ENCODE data around the gene CXXC5.
A peak's percentile ranks its signal among the peaks of the same experiment; 100 is the strongest.

CXXC5 gene

DNA sequence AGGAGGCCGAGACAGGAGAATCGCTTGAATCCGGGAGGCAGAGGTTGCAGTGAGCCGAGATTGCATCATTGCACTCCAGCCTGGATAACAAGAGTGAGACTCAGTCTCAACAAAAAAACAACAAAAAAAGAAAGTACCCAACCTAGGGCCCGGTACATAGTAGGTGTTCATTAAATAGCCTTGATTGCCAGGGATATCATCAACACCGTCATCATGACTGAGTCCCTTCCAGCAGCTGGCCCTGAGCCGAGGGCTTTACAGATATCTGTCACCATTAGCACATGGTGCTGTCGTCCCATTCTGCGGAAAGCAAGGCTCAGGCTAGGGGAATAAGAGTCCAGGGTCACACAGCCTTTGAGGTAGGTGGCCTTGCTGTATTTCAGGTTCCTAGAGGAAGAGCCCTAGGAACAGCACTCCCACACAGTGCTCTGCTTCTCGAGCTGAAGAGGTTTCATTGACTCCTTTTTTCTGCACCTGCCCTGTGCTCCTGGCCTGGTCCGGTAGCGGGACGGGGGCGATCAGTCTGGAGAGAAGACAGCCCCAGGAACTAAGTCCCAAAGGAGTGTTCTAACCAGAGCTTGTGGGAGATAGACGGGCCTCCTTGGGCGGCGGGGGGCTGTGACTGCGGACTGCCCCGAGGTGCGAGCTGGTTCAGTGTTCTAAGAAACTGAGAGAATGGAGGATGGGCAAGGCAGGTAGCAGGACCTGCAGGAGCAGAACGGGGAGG, 48.2 kb downstream of the CXXC5 start:
- H3K36me3 ChIP-seq (ENCODE audit: control insufficient read depth in 4 of 4, insufficient read depth in 4 of 4, low read length in 3 of 4), result peaks cover 0 to 4% (median 0%) of the 10 kb centered on the region in 4 experiments
- DNase-seq, result no peak
- ChIA-PET POLR2A (interaction anchor here (1.3 kb wide), 1 partner anchor 9 kb away, joined by 5 read pairs; no protein-coding TSS in a partner anchor), CTCF (interaction anchor here (1.3 to 16.8 kb wide), 10 partner anchors 8 to 70 kb away, joined by 3 to 357 read pairs (median 5); no protein-coding TSS in a partner anchor)
- H3K27ac ChIP-seq (ENCODE audit: insufficient read depth in 1 of 2, low read depth in 1 of 2, low read length in 2 of 2, poor library complexity in 1 of 2, severe bottlenecking in 2 of 2), result peak overlapping the region in 1 of 2 experiments; percentile 80
- H3K9me3 ChIP-seq (ENCODE audit: control extremely low read depth in 1 of 5, control insufficient read depth in 4 of 5, insufficient read depth in 2 of 5, low read depth in 1 of 5, low read length in 4 of 5), result no peaks in the 10 kb centered on the region
- H3K4me1 ChIP-seq (ENCODE audit: control extremely low read depth in 1 of 4, control insufficient read depth in 4 of 4, insufficient read depth in 4 of 4, low read length in 3 of 4), result peaks cover 0 to 84% (median 50%) of the 10 kb centered on the region in 4 experiments
- peak overlapping the region in 4 of 7 experiments; percentile 59 to 72 (median 63) for H3K4me3 ChIP-seq (ENCODE audit: control insufficient read depth in 1 of 7, extremely low read depth in 1 of 7, insufficient read depth in 4 of 7, low read depth in 2 of 7, low read length in 6 of 7)
- WGBS (ENCODE audit: insufficient coverage), result 60% methylated on average over 18 of the region's 21 CpGs
- H3K27me3 ChIP-seq (replicated peaks in 2 of 5; ENCODE audit: control insufficient read depth in 4 of 5, insufficient read depth in 5 of 5, low read length in 4 of 5), result no peaks in the 10 kb centered on the region

DNA sequence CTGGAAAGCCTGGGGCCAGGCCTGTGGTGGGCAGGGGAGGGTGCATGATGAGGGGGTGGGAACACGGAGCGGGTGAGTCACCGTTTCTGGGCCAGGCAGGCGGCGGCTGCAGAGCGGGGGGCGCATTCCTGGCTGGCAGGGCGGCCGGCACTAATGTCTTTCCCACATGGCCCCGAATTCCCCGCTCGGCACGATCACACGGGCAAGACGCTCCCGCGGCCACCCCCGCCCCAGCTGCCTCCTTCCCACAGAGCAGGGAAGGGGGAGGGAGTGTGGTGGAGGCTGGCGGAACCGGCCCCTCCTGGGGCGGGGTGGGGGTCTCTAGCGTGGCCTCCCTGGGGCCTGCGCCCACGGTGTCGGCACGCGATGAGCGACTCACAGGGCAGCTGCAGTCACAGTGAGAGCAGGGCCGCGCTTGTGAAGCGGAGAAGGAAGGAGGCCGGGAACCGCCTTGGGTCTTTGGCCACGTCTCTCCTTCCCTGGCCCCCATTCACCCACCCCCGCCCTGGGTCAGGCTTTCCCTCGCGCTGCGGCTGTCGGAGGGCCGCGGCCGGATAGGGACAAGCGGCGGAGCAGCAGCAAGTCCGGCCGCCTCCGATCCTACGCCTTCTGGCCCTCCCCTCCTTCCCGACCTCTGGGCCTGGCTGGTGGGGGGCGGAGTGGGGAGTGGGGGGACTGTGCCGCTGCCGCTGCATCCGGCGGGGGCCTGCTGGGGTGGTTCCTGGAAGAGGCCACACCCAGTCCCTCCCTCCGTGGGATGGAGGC, 48.9 kb downstream of the CXXC5 start:
- peak; percentile 50 to 85 (median 78) for DNase-seq
- Histone ChIP-seq H3K27me3 (replicated peaks in 2 of 5; ENCODE audit: control insufficient read depth in 4 of 5, insufficient read depth in 5 of 5, low read length in 4 of 5) (no peaks in the 10 kb centered on the region), H3K27ac (ENCODE audit: insufficient read depth in 1 of 2, low read depth in 1 of 2, low read length in 2 of 2, poor library complexity in 1 of 2, severe bottlenecking in 2 of 2) (peak overlapping the region; percentile 54 to 80), H3K4me3 (ENCODE audit: control insufficient read depth in 1 of 7, extremely low read depth in 1 of 7, insufficient read depth in 4 of 7, low read depth in 2 of 7, low read length in 6 of 7) (peak overlapping the region; percentile 29 to 72 (median 59)), H3K9me3 (ENCODE audit: control extremely low read depth in 1 of 5, control insufficient read depth in 4 of 5, insufficient read depth in 2 of 5, low read depth in 1 of 5, low read length in 4 of 5) (no peaks in the 10 kb centered on the region), H3K36me3 (ENCODE audit: control insufficient read depth in 4 of 4, insufficient read depth in 4 of 4, low read length in 3 of 4) (no peaks in the 10 kb centered on the region), H3K4me1 (ENCODE audit: control extremely low read depth in 1 of 4, control insufficient read depth in 4 of 4, insufficient read depth in 4 of 4, low read length in 3 of 4) (peaks cover 0 to 89% (median 55%) of the 10 kb centered on the region in 4 experiments)
- 0% methylated on average over 31 of the region's 55 CpGs for WGBS (ENCODE audit: insufficient coverage)
- POLR2A ChIA-PET, result interaction anchor here (0.6 to 1.4 kb wide), 3 partner anchors 9 to 39 kb away, joined by 3 to 5 read pairs (median 5); no protein-coding TSS in a partner anchor
- CTCF ChIA-PET, result interaction anchor here (1.3 to 16.8 kb wide), 8 partner anchors 8 to 69 kb away, joined by 3 to 357 read pairs (median 6); no protein-coding TSS in a partner anchor

DNA sequence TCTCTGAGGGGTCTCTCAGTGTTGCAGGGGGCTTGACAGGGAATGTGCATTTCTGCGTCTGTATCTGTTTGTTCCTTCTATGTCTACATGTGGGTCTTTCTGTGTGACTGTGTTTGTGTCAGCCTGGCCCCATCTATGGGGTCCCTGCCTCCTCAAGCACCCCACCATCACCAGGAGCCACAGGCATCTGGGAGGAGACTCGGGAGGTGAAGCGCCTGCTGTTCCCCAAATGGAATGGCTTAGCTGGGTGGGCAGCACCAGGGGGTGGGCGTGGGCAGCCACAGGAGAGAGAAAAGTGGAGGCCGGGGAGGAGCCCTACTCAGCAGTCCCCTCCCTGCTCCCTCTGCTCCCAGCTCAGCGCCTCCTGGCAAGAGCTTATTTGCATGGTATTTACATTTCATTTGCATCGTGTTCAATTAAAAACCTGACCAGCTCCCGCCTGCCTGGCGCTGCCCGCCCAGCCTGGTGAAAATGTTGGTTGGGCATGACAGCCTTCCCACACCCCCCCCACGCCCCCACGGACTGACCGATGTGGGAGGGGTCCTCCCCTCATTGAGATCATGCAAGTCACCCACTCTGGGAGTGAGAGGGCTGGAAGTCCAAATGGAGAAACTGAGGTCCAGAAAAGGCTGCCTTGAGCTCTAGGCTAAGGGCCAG, 50.5 kb downstream of the CXXC5 start:
- no peaks in the 10 kb centered on the region for H3K9me3 ChIP-seq (ENCODE audit: control extremely low read depth in 1 of 5, control insufficient read depth in 4 of 5, insufficient read depth in 2 of 5, low read depth in 1 of 5, low read length in 4 of 5)
- WGBS (ENCODE audit: insufficient coverage), result 63% methylated on average over 7 of the region's 13 CpGs
- ChIA-PET POLR2A (interaction anchor here (0.9 to 1.2 kb wide), 2 partner anchors 11 to 27 kb away, joined by 3 to 5 read pairs; no protein-coding TSS in a partner anchor), CTCF (interaction anchor here (0.7 to 4.5 kb wide), 7 partner anchors 8 to 67 kb away, joined by 3 to 46 read pairs (median 4); no protein-coding TSS in a partner anchor)
- H3K36me3 ChIP-seq (ENCODE audit: control insufficient read depth in 4 of 4, insufficient read depth in 4 of 4, low read length in 3 of 4), result no peaks in the 10 kb centered on the region
- no peaks in the 10 kb centered on the region for H3K27me3 ChIP-seq (replicated peaks in 2 of 5; ENCODE audit: control insufficient read depth in 4 of 5, insufficient read depth in 5 of 5, low read length in 4 of 5)
- H3K4me3 ChIP-seq (ENCODE audit: control insufficient read depth in 1 of 7, extremely low read depth in 1 of 7, insufficient read depth in 4 of 7, low read depth in 2 of 7, low read length in 6 of 7), result no peak overlapping the region
- peak; percentile 67 to 77 (median 75) for DNase-seq
- peaks cover 0 to 86% (median 55%) of the 10 kb centered on the region in 4 experiments for H3K4me1 ChIP-seq (ENCODE audit: control extremely low read depth in 1 of 4, control insufficient read depth in 4 of 4, insufficient read depth in 4 of 4, low read length in 3 of 4)
- no peak overlapping the region for H3K27ac ChIP-seq (ENCODE audit: insufficient read depth in 1 of 2, low read depth in 1 of 2, low read length in 2 of 2, poor library complexity in 1 of 2, severe bottlenecking in 2 of 2)

DNA sequence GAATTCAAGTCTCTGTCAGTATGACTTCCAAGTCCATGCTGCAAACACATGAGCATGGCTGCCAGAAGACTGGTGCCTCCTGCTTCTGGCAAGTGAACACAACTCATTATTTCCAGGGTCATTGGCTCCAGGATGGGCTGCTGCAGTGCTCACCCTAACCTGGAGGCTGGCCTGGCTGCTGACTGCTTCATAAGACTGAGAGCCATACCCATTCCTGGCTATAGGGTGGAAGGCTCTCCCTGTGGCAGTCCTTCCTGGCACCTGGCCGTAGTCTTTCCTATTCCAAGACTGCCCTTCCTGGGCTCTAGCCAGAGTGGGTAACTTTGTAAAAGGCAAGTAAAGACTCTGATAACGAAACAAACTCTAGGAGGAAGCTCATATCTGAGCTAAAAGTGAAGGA, 51.2 kb downstream of the CXXC5 start:
- Histone ChIP-seq H3K27me3 (replicated peaks in 2 of 5; ENCODE audit: control insufficient read depth in 4 of 5, insufficient read depth in 5 of 5, low read length in 4 of 5) (no peaks in the 10 kb centered on the region), H3K9me3 (ENCODE audit: control extremely low read depth in 1 of 5, control insufficient read depth in 4 of 5, insufficient read depth in 2 of 5, low read depth in 1 of 5, low read length in 4 of 5) (no peaks in the 10 kb centered on the region), H3K36me3 (ENCODE audit: control insufficient read depth in 4 of 4, insufficient read depth in 4 of 4, low read length in 3 of 4) (no peaks in the 10 kb centered on the region), H3K4me3 (ENCODE audit: control insufficient read depth in 1 of 7, extremely low read depth in 1 of 7, insufficient read depth in 4 of 7, low read depth in 2 of 7, low read length in 6 of 7) (no peak overlapping the region), H3K4me1 (ENCODE audit: control extremely low read depth in 1 of 4, control insufficient read depth in 4 of 4, insufficient read depth in 4 of 4, low read length in 3 of 4) (peaks cover 0 to 82% (median 56%) of the 10 kb centered on the region in 4 experiments), H3K27ac (ENCODE audit: insufficient read depth in 1 of 2, low read depth in 1 of 2, low read length in 2 of 2, poor library complexity in 1 of 2, severe bottlenecking in 2 of 2) (no peak overlapping the region)
- CTCF ChIA-PET, result interaction anchor here (0.8 to 4.5 kb wide), 7 partner anchors 9 to 205 kb away, joined by 3 to 46 read pairs (median 4); no protein-coding TSS in a partner anchor
- WGBS (ENCODE audit: insufficient coverage), result 94% methylated on average over 2 of the region's 2 CpGs
- POLR2A ChIA-PET, result interaction anchor here (0.9 to 1.2 kb wide), 2 partner anchors 10 to 28 kb away, joined by 3 to 5 read pairs; no protein-coding TSS in a partner anchor
- DNase-seq, result no peak

GRCh38 chr5:139700711-139701055, 52.5 kb downstream of the CXXC5 start:
- ChIA-PET POLR2A (interaction anchor here (1.5 kb wide), 2 partner anchors 9 to 11 kb away, joined by 5 to 6 read pairs; no protein-coding TSS in a partner anchor), CTCF (interaction anchor here (0.9 to 4.5 kb wide), 7 partner anchors 9 to 66 kb away, joined by 3 to 46 read pairs (median 6); partner anchors contain the start of gene CXXC5)
- Histone ChIP-seq H3K9me3 (ENCODE audit: control extremely low read depth in 1 of 5, control insufficient read depth in 4 of 5, insufficient read depth in 2 of 5, low read depth in 1 of 5, low read length in 4 of 5) (no peaks in the 10 kb centered on the region), H3K4me1 (ENCODE audit: control extremely low read depth in 1 of 4, control insufficient read depth in 4 of 4, insufficient read depth in 4 of 4, low read length in 3 of 4) (peaks cover 0 to 81% (median 67%) of the 10 kb centered on the region in 4 experiments), H3K36me3 (ENCODE audit: control insufficient read depth in 4 of 4, insufficient read depth in 4 of 4, low read length in 3 of 4) (no peaks in the 10 kb centered on the region), H3K4me3 (ENCODE audit: control insufficient read depth in 1 of 7, extremely low read depth in 1 of 7, insufficient read depth in 4 of 7, low read depth in 2 of 7, low read length in 6 of 7) (no peak overlapping the region), H3K27ac (ENCODE audit: insufficient read depth in 1 of 2, low read depth in 1 of 2, low read length in 2 of 2, poor library complexity in 1 of 2, severe bottlenecking in 2 of 2) (no peak overlapping the region), H3K27me3 (replicated peaks in 2 of 5; ENCODE audit: control insufficient read depth in 4 of 5, insufficient read depth in 5 of 5, low read length in 4 of 5) (no peaks in the 10 kb centered on the region)
- 96% methylated on average over 3 of the region's 3 CpGs for WGBS (ENCODE audit: insufficient coverage)
- DNase-seq, result no peak

- peaks cover 0 to 81% (median 68%) of the 10 kb centered on the region in 4 experiments for H3K4me1 ChIP-seq (ENCODE audit: control extremely low read depth in 1 of 4, control insufficient read depth in 4 of 4, insufficient read depth in 4 of 4, low read length in 3 of 4)
- peak overlapping the region in 4 of 7 experiments; percentile 28 to 52 (median 46) for H3K4me3 ChIP-seq (ENCODE audit: control insufficient read depth in 1 of 7, extremely low read depth in 1 of 7, insufficient read depth in 4 of 7, low read depth in 2 of 7, low read length in 6 of 7)
- peak in 2 of 3 donors; percentile 38 to 46 for DNase-seq
- ChIA-PET POLR2A (interaction anchor here (0.8 to 1.5 kb wide), 3 partner anchors 9 to 32 kb away, joined by 3 to 6 read pairs (median 5); no protein-coding TSS in a partner anchor), CTCF (interaction anchor here (0.9 to 4.5 kb wide), 10 partner anchors 8 to 67 kb away, joined by 3 to 46 read pairs (median 4); partner anchors contain the start of gene CXXC5)
- no peaks in the 10 kb centered on the region for H3K27me3 ChIP-seq (replicated peaks in 2 of 5; ENCODE audit: control insufficient read depth in 4 of 5, insufficient read depth in 5 of 5, low read length in 4 of 5)
- H3K9me3 ChIP-seq (ENCODE audit: control extremely low read depth in 1 of 5, control insufficient read depth in 4 of 5, insufficient read depth in 2 of 5, low read depth in 1 of 5, low read length in 4 of 5), result no peaks in the 10 kb centered on the region
- H3K36me3 ChIP-seq (ENCODE audit: control insufficient read depth in 4 of 4, insufficient read depth in 4 of 4, low read length in 3 of 4), result no peaks in the 10 kb centered on the region
- H3K27ac ChIP-seq (ENCODE audit: insufficient read depth in 1 of 2, low read depth in 1 of 2, low read length in 2 of 2, poor library complexity in 1 of 2, severe bottlenecking in 2 of 2), result peak overlapping the region in 1 of 2 experiments; percentile 25
- 6% methylated on average over 6 of the region's 22 CpGs for WGBS (ENCODE audit: insufficient coverage)
Measured at GRCh38 chr5:139701056-139701741, 53.0 kb downstream of the CXXC5 start.
